ENCODE data around the gene KHNYN.
"Not testable (repeated sequence)": the region's sequence is repeated elsewhere in the genome, so short reads cannot be mapped to it uniquely, and the experiment has no call there.

KHNYN gene

DNA sequence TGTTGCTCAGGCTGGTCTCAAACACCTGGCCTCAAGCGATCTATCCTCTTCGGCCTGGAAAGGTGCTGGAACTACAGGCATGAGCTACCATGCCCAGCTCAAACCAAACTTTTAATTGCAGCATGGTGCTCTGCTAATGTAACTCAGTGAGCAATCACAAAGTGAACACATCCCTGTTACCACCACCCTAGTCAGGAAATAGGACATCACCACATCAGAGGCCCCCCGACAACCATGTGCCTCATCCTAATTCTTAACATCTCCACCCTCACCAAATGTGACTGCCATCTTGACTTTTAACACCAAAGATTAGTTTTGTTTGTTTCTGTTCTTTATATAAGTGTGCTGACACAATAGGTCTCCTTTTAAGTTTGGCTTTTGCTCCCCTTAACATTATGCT lies 35.6 kb downstream of the KHNYN start:
- no peak for TF ChIP-seq CTCF (IDR thresholded peaks at IDR 0.05; ENCODE audit: low read depth, low read length)
- DNase-seq (ENCODE audit: low read depth in 2 of 2): no peak
- H3K4me3 ChIP-seq (replicated peaks in 1 of 2; ENCODE audit: low read depth in 2 of 2, low read length in 2 of 2): no peak overlapping the region

DNA sequence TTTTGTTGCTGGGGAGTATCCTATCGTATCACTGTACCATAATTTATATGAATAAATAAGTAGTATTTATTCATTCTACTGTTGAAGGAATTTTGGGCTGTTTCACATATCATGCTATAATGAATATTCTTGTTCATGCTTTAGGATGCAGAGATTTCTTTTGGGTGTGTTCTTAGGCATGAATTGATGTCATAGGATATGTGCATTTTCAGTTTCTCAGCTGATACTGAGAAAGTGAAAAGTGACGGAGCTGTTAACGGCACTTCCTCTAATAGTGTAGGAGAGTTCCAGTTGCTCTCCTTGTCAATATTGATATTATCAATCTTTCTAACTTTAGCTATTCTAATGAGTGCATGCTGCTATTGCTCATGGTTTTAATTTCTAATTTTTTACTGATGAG lies 36.1 kb downstream of the KHNYN start:
- DNase-seq (ENCODE audit: low read depth in 2 of 2): no peak
- no peak for TF ChIP-seq CTCF (IDR thresholded peaks at IDR 0.05; ENCODE audit: low read depth, low read length)
- no peak overlapping the region for H3K4me3 ChIP-seq (replicated peaks in 1 of 2; ENCODE audit: low read depth in 2 of 2, low read length in 2 of 2)

DNA sequence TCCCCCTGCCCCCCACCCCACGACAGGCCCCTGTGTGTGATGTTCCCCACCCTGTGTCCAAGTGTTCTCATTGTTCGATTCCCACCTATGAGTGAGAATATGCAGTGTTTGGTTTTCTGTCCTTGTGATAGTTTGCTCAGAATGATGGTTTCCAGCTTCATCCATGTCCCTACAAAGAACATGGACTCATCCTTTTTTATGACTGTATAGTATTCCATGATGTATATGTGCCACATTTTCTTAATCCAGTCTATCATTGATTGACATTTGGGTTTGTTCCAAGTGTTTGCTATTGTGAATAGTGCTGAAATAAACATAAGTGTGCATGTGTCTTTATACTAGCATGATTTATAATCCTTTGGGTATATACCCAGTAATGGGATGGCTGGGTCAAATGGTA lies 40.7 kb downstream of the KHNYN start:
- not testable (repeated sequence) for DNase-seq (ENCODE audit: low read depth in 2 of 2); H3K4me3 ChIP-seq (replicated peaks in 1 of 2; ENCODE audit: low read depth in 2 of 2, low read length in 2 of 2)

DNA sequence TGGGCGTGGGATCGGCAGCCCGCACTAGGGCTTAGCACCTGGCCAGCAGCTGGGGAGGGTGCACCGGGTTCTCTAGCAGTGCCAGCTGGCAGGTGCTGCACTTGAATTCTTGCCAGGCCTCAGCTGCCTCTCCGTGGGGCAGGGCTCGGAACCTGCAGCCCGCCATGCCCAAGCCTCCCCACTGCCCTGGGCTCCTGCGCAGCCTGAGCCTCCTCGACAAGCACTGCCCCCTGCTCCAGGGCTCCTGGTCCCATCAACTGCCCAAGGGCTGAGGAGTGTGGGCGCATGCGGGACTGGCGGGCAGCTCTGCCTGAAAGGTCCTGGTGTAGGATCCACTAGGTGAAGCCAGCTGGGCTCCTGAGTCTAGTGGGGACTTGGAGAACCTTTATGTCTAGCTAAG lies 43.5 kb downstream of the KHNYN start:
- H3K4me3 ChIP-seq (replicated peaks in 1 of 2; ENCODE audit: low read depth in 2 of 2, low read length in 2 of 2): no peak overlapping the region
- no peak for TF ChIP-seq CTCF (IDR thresholded peaks at IDR 0.05; ENCODE audit: low read depth, low read length)
- DNase-seq (ENCODE audit: low read depth in 2 of 2): no peak

DNA sequence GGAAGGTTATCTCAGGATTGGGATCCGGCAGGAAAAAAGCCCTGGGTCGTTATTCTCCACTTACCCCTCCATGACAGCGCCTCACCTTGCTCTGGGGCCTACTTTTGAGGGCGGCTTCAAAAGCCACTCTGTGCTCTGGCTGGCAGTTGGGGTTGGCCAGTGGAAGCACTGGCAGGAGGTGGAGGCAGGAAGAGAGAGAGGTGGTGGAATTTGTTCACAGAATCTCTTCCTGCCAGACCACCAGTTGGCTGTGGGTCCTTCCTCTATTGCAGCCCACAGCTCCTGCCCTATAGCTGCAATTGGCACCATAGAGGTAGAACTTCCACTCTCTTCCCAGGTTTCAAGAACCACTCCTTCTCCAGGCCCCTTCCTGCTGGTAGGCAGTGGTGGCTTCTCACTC lies 45.5 kb downstream of the KHNYN start:
- H3K4me3 ChIP-seq (replicated peaks in 1 of 2; ENCODE audit: low read depth in 2 of 2, low read length in 2 of 2): no peak overlapping the region

GRCh38 chr14:24479999-24480398 lies 50.2 kb downstream of the KHNYN start:
- DNase-seq (ENCODE audit: low read depth in 2 of 2); H3K4me3 ChIP-seq (replicated peaks in 1 of 2; ENCODE audit: low read depth in 2 of 2, low read length in 2 of 2): not testable (repeated sequence)

More for the DNA sequence above, 45.5 kb downstream of the KHNYN start:
- no peak for DNase-seq (ENCODE audit: low read depth in 2 of 2)
- no peak for TF ChIP-seq CTCF (IDR thresholded peaks at IDR 0.05; ENCODE audit: low read depth, low read length)

- peak; percentile 26 to 43 for DNase-seq (ENCODE audit: low read depth in 2 of 2)
- no peak overlapping the region for H3K4me3 ChIP-seq (replicated peaks in 1 of 2; ENCODE audit: low read depth in 2 of 2, low read length in 2 of 2)
- TF ChIP-seq CTCF (IDR thresholded peaks at IDR 0.05; ENCODE audit: low read depth, low read length): peak; percentile 78
Measured at GRCh38 chr14:24481622-24482324, 52.0 kb downstream of the KHNYN start.

DNA sequence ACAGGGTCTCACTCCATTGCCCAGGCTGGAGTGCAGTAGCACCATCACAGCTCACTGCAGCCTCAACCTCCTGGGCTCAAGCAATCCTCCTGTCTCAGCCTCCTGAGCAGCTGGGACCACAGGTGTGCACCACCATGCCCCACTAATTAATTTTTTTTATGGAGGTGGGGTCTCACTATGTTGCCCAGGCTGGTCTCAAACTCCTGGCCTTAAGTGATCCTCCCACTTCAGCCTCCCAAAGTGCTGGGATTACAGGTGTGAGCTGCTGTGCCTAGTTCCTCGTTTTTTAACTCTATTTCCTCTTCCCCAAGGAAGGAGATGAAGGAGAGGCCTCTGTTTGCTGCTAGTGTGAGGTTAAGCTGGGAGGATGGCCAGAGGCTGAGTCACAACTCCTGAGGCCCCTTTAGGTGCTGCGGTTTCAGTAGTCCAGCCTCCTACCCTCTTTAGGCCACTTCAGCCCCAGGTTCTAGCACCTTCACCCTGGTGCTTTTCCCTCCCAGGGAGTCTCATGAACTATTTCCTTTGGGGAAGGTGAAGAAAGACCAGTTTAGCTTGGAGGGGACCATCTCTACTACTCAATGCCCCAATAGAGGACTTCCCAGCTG lies 53.0 kb downstream of the KHNYN start:
- H3K4me3 ChIP-seq (replicated peaks in 1 of 2; ENCODE audit: low read depth in 2 of 2, low read length in 2 of 2): not testable (repeated sequence)
- peak; percentile 32 to 47 for DNase-seq (ENCODE audit: low read depth in 2 of 2)

Measured in cardiac fibroblast (primary cell).